Esophagus squamous epithelium (tissue), 5 donors: Measurements from ENCODE around the gene FAM47B. TPM values are rescaled to one million over a fixed set of nuclear protein-coding genes. Genes with fewer than 3 reads are reported as not detected.

ENCODE experiments used
- DNase-seq: peaks from one replicate; lab custom pipeline; 2025; lab: John Stamatoyannopoulos, UW
- H3K27ac ChIP-seq, 4 donors: fragments of 200-600 bp; sonication (generic); one replicate each; pipeline ENCODE4 v1.5.1; 2016 to 2019; ENCODE audit warnings: mild to moderate bottlenecking in 1 of 4
- H3K27me3 ChIP-seq, 4 donors: fragments of 200-600 bp; sonication (generic); 1 replicate in 3 of 4; 2 replicates in 1 of 4; pipeline versions ENCODE4 v1.5.1 to v1.6.0; 2017 to 2021; ENCODE audit warnings: antibody characterized with exemption in 1 of 4
- H3K36me3 ChIP-seq, 3 donors: fragments of 200-600 bp; sonication (generic); one replicate each; pipeline ENCODE4 v1.5.1; 2016 to 2019
- H3K4me1 ChIP-seq, 3 donors: fragments of 200-600 bp; sonication (generic); one replicate each; pipeline ENCODE4 v1.5.1; 2017 to 2019
- H3K4me3 ChIP-seq, 4 donors: fragments of 200-600 bp; sonication (generic); 1 replicate in 3 of 4; 2 replicates in 1 of 4; pipeline ENCODE4 v1.5.1; 2016 to 2019; ENCODE audit warnings: mild to moderate bottlenecking in 2 of 4, moderate library complexity in 1 of 4
- H3K9me3 ChIP-seq, 3 donors: fragments of 200-600 bp; sonication (generic); one replicate each; pipeline ENCODE4 v1.5.1; 2016 to 2019
- POLR2A ChIP-seq, 4 donors: fragments of 450-650 bp; IDR thresholded peaks; one replicate each; pipeline ENCODE4 v1.6.1; 2017; ENCODE audit warnings: antibody characterized with exemption in 4 of 4, mild to moderate bottlenecking in 4 of 4, moderate library complexity in 3 of 4
- WGBS, 2 donors: methylation state at CpG; one replicate each; pipeline ENCODE4 v1.1.5; 2018; 5-methylcytosine and 5-hydroxymethylcytosine counted together
- intact Hi-C: fragments of 100-400 bp; cut with DNase I; formaldehyde crosslinking; loops from one replicate; pipeline ENCODE4 v1.15.0; 2022
- total RNA-seq, 4 donors: library from RNA; depleted of rRNA; stranded (reverse); fragments of >200 nt; gene quantifications; one replicate each; pipeline ENCODE4 v1.1.0, GENCODE V29; 2016
- TF ChIP-seq, protein P1 (sequence below), 6 experiments: fragments of 450-650 bp in 4 of 6; fragments of 200-600 bp in 2 of 6; sonication (generic) in 2 of 6; IDR thresholded peaks; one replicate each; pipeline ENCODE4 v1.5.1; 2016 to 2019; ENCODE audit warnings: antibody characterized with exemption in 6 of 6, mild to moderate bottlenecking in 4 of 6, moderate library complexity in 4 of 6
- donor health status: DM: yes; HTN: yes; CAD: no.

Gene FAM47B
- total RNA-seq, 4 donors from 2014 or later, result not detected

DNA sequence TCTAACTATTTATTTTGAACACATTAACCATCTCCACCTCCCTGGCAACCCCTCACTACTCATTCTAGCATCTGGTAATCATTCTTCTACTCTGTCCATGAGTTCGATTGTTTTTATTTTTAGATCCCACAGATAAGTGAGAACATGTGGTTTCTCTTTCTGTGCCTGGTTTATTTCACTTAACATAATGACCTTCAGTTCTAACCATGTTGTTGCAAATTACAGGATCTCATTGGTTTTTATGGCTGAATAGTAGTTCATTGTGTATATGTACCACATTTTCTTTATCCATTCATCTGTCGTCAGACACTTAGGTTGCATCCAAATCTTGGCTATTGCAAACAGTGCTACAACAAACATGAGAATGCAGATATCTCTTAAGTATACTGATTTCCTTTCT lies 33.4 kb upstream of the FAM47B start:
- WGBS, 2 donors, result 56 to 76% methylated on average over 2 of the region's 2 CpGs
- Histone ChIP-seq H3K36me3 (no peaks in the 10 kb centered on the region), H3K9me3 (no peaks in the 10 kb centered on the region), H3K4me1 (no peaks in the 10 kb centered on the region), H3K27me3 (no peaks in the 10 kb centered on the region), H3K4me3 (no peak overlapping the region), H3K27ac (no peak overlapping the region)
- TF ChIP-seq, protein P1, sequence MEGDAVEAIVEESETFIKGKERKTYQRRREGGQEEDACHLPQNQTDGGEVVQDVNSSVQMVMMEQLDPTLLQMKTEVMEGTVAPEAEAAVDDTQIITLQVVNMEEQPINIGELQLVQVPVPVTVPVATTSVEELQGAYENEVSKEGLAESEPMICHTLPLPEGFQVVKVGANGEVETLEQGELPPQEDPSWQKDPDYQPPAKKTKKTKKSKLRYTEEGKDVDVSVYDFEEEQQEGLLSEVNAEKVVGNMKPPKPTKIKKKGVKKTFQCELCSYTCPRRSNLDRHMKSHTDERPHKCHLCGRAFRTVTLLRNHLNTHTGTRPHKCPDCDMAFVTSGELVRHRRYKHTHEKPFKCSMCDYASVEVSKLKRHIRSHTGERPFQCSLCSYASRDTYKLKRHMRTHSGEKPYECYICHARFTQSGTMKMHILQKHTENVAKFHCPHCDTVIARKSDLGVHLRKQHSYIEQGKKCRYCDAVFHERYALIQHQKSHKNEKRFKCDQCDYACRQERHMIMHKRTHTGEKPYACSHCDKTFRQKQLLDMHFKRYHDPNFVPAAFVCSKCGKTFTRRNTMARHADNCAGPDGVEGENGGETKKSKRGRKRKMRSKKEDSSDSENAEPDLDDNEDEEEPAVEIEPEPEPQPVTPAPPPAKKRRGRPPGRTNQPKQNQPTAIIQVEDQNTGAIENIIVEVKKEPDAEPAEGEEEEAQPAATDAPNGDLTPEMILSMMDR (IDR thresholded peaks at IDR 0.05), result no peak
- TF ChIP-seq POLR2A (IDR thresholded peaks at IDR 0.05), result no peak
- no peak for DNase-seq
- intact Hi-C loops, result no loop called here

GRCh38 chrX:34915463-34916225 lies 27.0 kb upstream of the FAM47B start:
- TF ChIP-seq, protein P1 (IDR thresholded peaks at IDR 0.05), result no peak
- no peak for TF ChIP-seq POLR2A (IDR thresholded peaks at IDR 0.05)
- Histone ChIP-seq H3K4me1 (no peaks in the 10 kb centered on the region), H3K36me3 (no peaks in the 10 kb centered on the region), H3K9me3 (no peaks in the 10 kb centered on the region), H3K4me3 (no peak overlapping the region), H3K27ac (no peak overlapping the region), H3K27me3 (no peaks in the 10 kb centered on the region)
- intact Hi-C loops, result no loop called here
- WGBS, 2 donors, result 77 to 79% methylated on average over 2 to 3 of the region's 3 CpGs
- no peak for DNase-seq

GRCh38 chrX:34917146-34917545 lies 25.4 kb upstream of the FAM47B start:
- intact Hi-C loops, result no loop called here
- H3K27me3 ChIP-seq, result no peaks in the 10 kb centered on the region
- H3K9me3 ChIP-seq, result no peaks in the 10 kb centered on the region
- no peak overlapping the region for H3K27ac ChIP-seq
- TF ChIP-seq, protein P1 (IDR thresholded peaks at IDR 0.05), result no peak
- no peak for TF ChIP-seq POLR2A (IDR thresholded peaks at IDR 0.05)
- no peak for DNase-seq
- no peaks in the 10 kb centered on the region for H3K4me1 ChIP-seq
- H3K4me3 ChIP-seq, result no peak overlapping the region
- 57 to 65% methylated on average over 1 of the region's 1 CpG for WGBS, 2 donors
- no peaks in the 10 kb centered on the region for H3K36me3 ChIP-seq

GRCh38 chrX:34918091-34918736 lies 24.4 kb upstream of the FAM47B start:
- Histone ChIP-seq H3K9me3 (no peaks in the 10 kb centered on the region), H3K4me3 (no peak overlapping the region), H3K27ac (no peak overlapping the region), H3K4me1 (no peaks in the 10 kb centered on the region), H3K36me3 (no peaks in the 10 kb centered on the region), H3K27me3 (no peaks in the 10 kb centered on the region)
- TF ChIP-seq, protein P1 (IDR thresholded peaks at IDR 0.05), result no peak
- intact Hi-C loops, result no loop called here
- 32 to 49% methylated on average over 5 of the region's 5 CpGs for WGBS, 2 donors
- no peak for DNase-seq

DNA sequence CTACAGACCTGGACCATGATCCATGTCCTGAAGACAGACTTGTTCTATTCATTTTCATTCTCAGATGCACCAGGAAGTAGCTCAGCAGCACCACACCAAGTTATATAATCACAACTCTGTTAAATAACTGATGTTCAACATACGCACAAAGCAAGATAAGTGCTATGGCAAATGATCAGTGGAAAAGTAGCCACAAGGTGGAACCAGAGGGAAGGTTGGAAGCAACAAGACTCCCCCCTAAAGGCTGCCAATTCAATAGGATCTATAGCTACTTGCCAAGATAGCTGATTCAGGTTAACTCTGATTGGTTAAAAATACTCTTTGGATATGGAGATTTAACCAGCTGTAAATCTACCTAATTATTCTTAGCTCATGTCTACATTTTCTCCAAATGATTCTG lies 23.7 kb upstream of the FAM47B start:
- H3K9me3 ChIP-seq, result no peaks in the 10 kb centered on the region
- WGBS, 2 donors, result 55 to 56% methylated on average over 1 of the region's 1 CpG
- intact Hi-C loops, result no loop called here
- no peaks in the 10 kb centered on the region for H3K36me3 ChIP-seq
- no peak overlapping the region for H3K27ac ChIP-seq
- no peaks in the 10 kb centered on the region for H3K27me3 ChIP-seq
- H3K4me1 ChIP-seq, result no peaks in the 10 kb centered on the region
- no peak for TF ChIP-seq POLR2A (IDR thresholded peaks at IDR 0.05)
- TF ChIP-seq, protein P1 (IDR thresholded peaks at IDR 0.05), result peak in 3 of 6 experiments; percentile 6 to 19 (median 13)
- no peak overlapping the region for H3K4me3 ChIP-seq
- no peak for DNase-seq
